Transverse colon (tissue), 4 donors: ENCODE results near the gene NT5DC4. TPM values are rescaled to one million over a fixed set of nuclear protein-coding genes. Genes with fewer than 3 reads are reported as not detected.

Source experiments
- DNase-seq: peaks from one replicate; pipeline ENCODE4 v3.0.0-alpha.2; 2019
- H3K27ac ChIP-seq, 4 donors: fragments of 200-600 bp; sonication (generic); 2 replicates each; pipeline ENCODE4 v1.5.1; 2016 to 2018; ENCODE audit warnings: inconsistent platforms in 4 of 4
- H3K27me3 ChIP-seq: fragments of 200-600 bp; sonication (generic); 2 replicates; pipeline ENCODE4 v1.5.1; 2017; ENCODE audit warnings: inconsistent platforms
- H3K36me3 ChIP-seq, 4 donors: fragments of 200-600 bp; sonication (generic); 2 replicates each; pipeline ENCODE4 v1.5.1; 2017 to 2019; ENCODE audit warnings: inconsistent platforms in 4 of 4
- H3K4me1 ChIP-seq, 4 donors: fragments of 200-600 bp; sonication (generic); 2 replicates each; pipeline ENCODE4 v1.5.1; 2017 to 2020; ENCODE audit warnings: inconsistent platforms in 4 of 4
- H3K4me3 ChIP-seq, 4 donors: fragments of 200-600 bp; sonication (generic); 1 replicate in 1 of 4; 2 replicates in 3 of 4; pipeline versions ENCODE4 v1.5.1 to v1.6.1; 2017 to 2019; ENCODE audit warnings: inconsistent platforms in 4 of 4
- H3K9me3 ChIP-seq, 2 donors: fragments of 200-600 bp; sonication (generic); 2 replicates each; pipeline ENCODE4 v1.5.1; 2017 to 2019; ENCODE audit warnings: inconsistent platforms in 2 of 2
- CTCF ChIP-seq, 5 experiments: fragments of 200-600 bp in 3 of 5; fragments of 450-650 bp in 2 of 5; sonication (generic) in 3 of 5; IDR thresholded peaks; 1 replicate in 2 of 5; 2 replicates in 3 of 5; pipeline ENCODE4 v1.5.1; 2016 to 2017; ENCODE audit warnings: antibody characterized with exemption in 5 of 5, inconsistent platforms in 3 of 5, mild to moderate bottlenecking in 2 of 5, moderate library complexity in 1 of 5
- EP300 ChIP-seq: sonication (generic); formaldehyde crosslinking; IDR thresholded peaks from one replicate; pipeline ENCODE4 v1.6.1; 2017; ENCODE audit warnings: antibody characterized with exemption, low read depth
- POLR2A ChIP-seq: fragments of 450-650 bp; IDR thresholded peaks from one replicate; pipeline ENCODE4 v1.6.1; 2016; ENCODE audit warnings: antibody characterized with exemption, mild to moderate bottlenecking, moderate library complexity
- POLR2AphosphoS5 ChIP-seq, 3 donors: sonication (generic); formaldehyde crosslinking; IDR thresholded peaks; one replicate each; pipeline ENCODE4 v1.6.1; 2016; ENCODE audit warnings: antibody characterized with exemption in 3 of 3
- WGBS, 2 donors: methylation state at CpG; one replicate each; pipeline ENCODE4 v1.1.5; 2018; ENCODE audit warnings: low coverage in 1 of 2; 5-methylcytosine and 5-hydroxymethylcytosine counted together
- in situ Hi-C, 4 donors: fragments of 200-750 bp; cut with MboI; loops; one replicate each; pipeline versions ENCODE4 v1.15.0 to v1.15.1; 2017; ENCODE audit warnings: low sequenced_read_pairs in 3 of 4, low pct_ligation_motif_present in 1 of 4, low pct_unique_long_range_greater_than_20kb in 1 of 4
- intact Hi-C: fragments of 100-400 bp; cut with DNase I; formaldehyde crosslinking; loops from one replicate; pipeline ENCODE4 v1.15.1; 2023; ENCODE audit warnings: low total_unique reads
- total RNA-seq, 4 donors: library from RNA; depleted of rRNA; stranded (reverse); fragments of >200 nt; gene quantifications; one replicate each; pipeline ENCODE4 v1.1.0, GENCODE V29; 2016

Gene NT5DC4
- total RNA-seq, 4 donors from 2014 or later: not detected

GRCh38 chr2:112749755-112750559 lies 29.1 kb downstream of the NT5DC4 start:
- Histone ChIP-seq H3K36me3 (no peaks in the 10 kb centered on the region), H3K9me3 (no peaks in the 10 kb centered on the region), H3K4me3 (no peak overlapping the region), H3K27ac (peak overlapping the region in 1 of 4 donors; percentile 27), H3K4me1 (peaks cover 0 to 12% (median 5%) of the 10 kb centered on the region in 4 donors), H3K27me3 (no peaks in the 10 kb centered on the region)
- in situ Hi-C loops (loop anchor here (5.0 to 25.0 kb wide), 8 partner anchors 137 to 263 kb away; partner anchors contain the start of gene TTL (in 1 of the 4)), intact Hi-C loops (no loop called here)
- TF ChIP-seq EP300: no peak
- TF ChIP-seq CTCF (IDR thresholded peaks at IDR 0.05): peak; percentile 86 to 95 (median 87)
- no peak for TF ChIP-seq POLR2AphosphoS5 (IDR thresholded peaks at IDR 0.05)
- TF ChIP-seq POLR2A: no peak
- DNase-seq: peak; percentile 81
- WGBS, 2 donors: 69 to 82% methylated on average over 8 to 9 of the region's 9 CpGs

DNA sequence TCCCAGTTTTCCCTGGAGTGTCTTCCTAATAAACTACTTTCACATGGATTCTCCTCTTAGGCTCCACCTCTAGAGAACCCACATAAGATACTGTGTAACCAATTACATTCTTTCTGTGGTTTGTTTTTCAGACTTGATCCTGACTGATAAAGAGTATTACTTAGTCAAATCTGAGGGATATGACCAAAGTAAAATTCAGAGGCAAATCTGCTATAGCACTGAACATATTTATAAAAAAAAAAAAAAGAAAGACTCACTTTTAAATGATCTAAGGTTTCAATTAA lies 29.7 kb downstream of the NT5DC4 start:
- no peaks in the 10 kb centered on the region for H3K36me3 ChIP-seq
- in situ Hi-C loops (loop anchor here in 3 of 4 donors (5.0 to 25.0 kb wide), 4 partner anchors 137 to 204 kb away; no protein-coding TSS in a partner anchor), intact Hi-C loops (no loop called here)
- TF ChIP-seq CTCF (IDR thresholded peaks at IDR 0.05) (no peak), EP300 (no peak), POLR2A (no peak), POLR2AphosphoS5 (IDR thresholded peaks at IDR 0.05) (no peak)
- no peaks in the 10 kb centered on the region for H3K27me3 ChIP-seq
- no peaks in the 10 kb centered on the region for H3K9me3 ChIP-seq
- no peak overlapping the region for H3K4me3 ChIP-seq
- H3K27ac ChIP-seq: peak overlapping the region in 1 of 4 donors; percentile 27
- H3K4me1 ChIP-seq: peaks cover 0 to 12% (median 5%) of the 10 kb centered on the region in 4 donors
- no peak for DNase-seq

- TF ChIP-seq POLR2A (no peak), EP300 (no peak)
- Histone ChIP-seq H3K36me3 (no peaks in the 10 kb centered on the region), H3K4me3 (no peak overlapping the region), H3K4me1 (peaks cover 0 to 12% (median 5%) of the 10 kb centered on the region in 4 donors), H3K27me3 (no peaks in the 10 kb centered on the region), H3K9me3 (no peaks in the 10 kb centered on the region), H3K27ac (no peak overlapping the region)
- DNase-seq: no peak
- intact Hi-C loops: no loop called here
- in situ Hi-C loops: loop anchor here in 3 of 4 donors (5.0 to 25.0 kb wide), 4 partner anchors 136 to 203 kb away; no protein-coding TSS in a partner anchor
Measured at GRCh38 chr2:112751451-112752197, 30.8 kb downstream of the NT5DC4 start.

DNA sequence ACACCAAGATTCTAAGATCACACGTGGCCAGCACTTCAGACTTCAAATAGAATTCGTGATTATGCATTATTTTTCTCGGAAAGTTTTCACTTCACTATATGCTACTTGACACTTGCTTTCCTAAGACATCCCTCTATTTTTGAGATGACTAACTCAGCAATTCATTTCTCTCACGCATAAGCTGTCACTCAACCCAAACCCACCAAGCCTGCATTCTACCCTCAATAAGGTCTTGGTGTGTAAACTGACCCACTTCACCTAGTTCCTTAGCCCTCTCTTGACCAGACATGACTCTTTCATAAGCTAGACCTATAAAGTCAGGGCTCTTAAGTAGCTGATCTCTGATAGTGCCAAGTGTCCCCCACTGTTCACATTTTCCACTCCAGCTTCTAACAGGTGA lies 31.8 kb downstream of the NT5DC4 start:
- Histone ChIP-seq H3K27me3 (no peaks in the 10 kb centered on the region), H3K27ac (no peak overlapping the region), H3K36me3 (no peaks in the 10 kb centered on the region), H3K4me3 (no peak overlapping the region), H3K9me3 (no peaks in the 10 kb centered on the region), H3K4me1 (peaks cover 0 to 12% (median 5%) of the 10 kb centered on the region in 4 donors)
- TF ChIP-seq CTCF (IDR thresholded peaks at IDR 0.05): no peak
- TF ChIP-seq EP300: no peak
- no peak for TF ChIP-seq POLR2AphosphoS5 (IDR thresholded peaks at IDR 0.05)
- TF ChIP-seq POLR2A: no peak
- intact Hi-C loops: loop anchor here (1.0 kb wide), 1 partner anchor 38 kb away; no protein-coding TSS in a partner anchor
- 74 to 81% methylated on average over 3 to 4 of the region's 4 CpGs for WGBS, 2 donors
- DNase-seq: no peak
- in situ Hi-C loops: loop anchor here in 3 of 4 donors (5.0 to 25.0 kb wide), 4 partner anchors 135 to 202 kb away; no protein-coding TSS in a partner anchor
